Esophagus squamous epithelium (tissue), 5 donors: ENCODE data around the gene CNTNAP2. TPM values are rescaled to one million over a fixed set of nuclear protein-coding genes. Genes with fewer than 3 reads are reported as not detected.
"Not testable (repeated sequence)": the region's sequence is repeated elsewhere in the genome, so short reads cannot be mapped to it uniquely, and the experiment has no call there.

ENCODE experiments used
- DNase-seq: peaks from one replicate; lab custom pipeline; 2025; lab: John Stamatoyannopoulos, UW
- H3K27ac ChIP-seq, 4 donors: fragments of 200-600 bp; sonication (generic); one replicate each; pipeline ENCODE4 v1.5.1; 2016 to 2019; ENCODE audit warnings: mild to moderate bottlenecking in 1 of 4
- H3K27me3 ChIP-seq, 4 donors: fragments of 200-600 bp; sonication (generic); 1 replicate in 3 of 4; 2 replicates in 1 of 4; pipeline versions ENCODE4 v1.5.1 to v1.6.0; 2017 to 2021; ENCODE audit warnings: antibody characterized with exemption in 1 of 4
- H3K36me3 ChIP-seq, 3 donors: fragments of 200-600 bp; sonication (generic); one replicate each; pipeline ENCODE4 v1.5.1; 2016 to 2019
- H3K4me1 ChIP-seq, 3 donors: fragments of 200-600 bp; sonication (generic); one replicate each; pipeline ENCODE4 v1.5.1; 2017 to 2019
- H3K4me3 ChIP-seq, 4 donors: fragments of 200-600 bp; sonication (generic); 1 replicate in 3 of 4; 2 replicates in 1 of 4; pipeline ENCODE4 v1.5.1; 2016 to 2019; ENCODE audit warnings: mild to moderate bottlenecking in 2 of 4, moderate library complexity in 1 of 4
- H3K9me3 ChIP-seq, 3 donors: fragments of 200-600 bp; sonication (generic); one replicate each; pipeline ENCODE4 v1.5.1; 2016 to 2019
- CTCF ChIP-seq, 6 experiments: fragments of 450-650 bp in 4 of 6; fragments of 200-600 bp in 2 of 6; sonication (generic) in 2 of 6; IDR thresholded peaks; one replicate each; pipeline ENCODE4 v1.5.1; 2016 to 2019; ENCODE audit warnings: antibody characterized with exemption in 6 of 6, mild to moderate bottlenecking in 4 of 6, moderate library complexity in 4 of 6
- POLR2A ChIP-seq, 4 donors: fragments of 450-650 bp; IDR thresholded peaks; one replicate each; pipeline ENCODE4 v1.6.1; 2017; ENCODE audit warnings: antibody characterized with exemption in 4 of 4, mild to moderate bottlenecking in 4 of 4, moderate library complexity in 3 of 4
- WGBS, 2 donors: methylation state at CpG; one replicate each; pipeline ENCODE4 v1.1.5; 2018; 5-methylcytosine and 5-hydroxymethylcytosine counted together
- intact Hi-C: fragments of 100-400 bp; cut with DNase I; formaldehyde crosslinking; loops from one replicate; pipeline ENCODE4 v1.15.0; 2022
- total RNA-seq, 4 donors: library from RNA; depleted of rRNA; stranded (reverse); fragments of >200 nt; gene quantifications; one replicate each; pipeline ENCODE4 v1.1.0, GENCODE V29; 2016
- donor health status: DM: yes; HTN: yes; CAD: no.

Gene CNTNAP2
- total RNA-seq, 4 donors from 2014 or later: 0.95 to 2.3 (median 1.2) TPM

GRCh38 chr7:148050492-148051158, 1934.0 kb downstream of the CNTNAP2 start:
- no peak for DNase-seq
- WGBS, 2 donors: 69 to 79% methylated on average over 3 of the region's 3 CpGs
- H3K4me3 ChIP-seq: no peak overlapping the region
- TF ChIP-seq CTCF (IDR thresholded peaks at IDR 0.05): no peak
- no peak for TF ChIP-seq POLR2A (IDR thresholded peaks at IDR 0.05)
- H3K36me3 ChIP-seq: no peaks in the 10 kb centered on the region
- intact Hi-C loops: no loop called here
- H3K4me1 ChIP-seq: no peaks in the 10 kb centered on the region
- H3K9me3 ChIP-seq: no peaks in the 10 kb centered on the region
- no peak overlapping the region for H3K27ac ChIP-seq
- H3K27me3 ChIP-seq: no peaks in the 10 kb centered on the region

GRCh38 chr7:148056406-148056805, 1939.8 kb downstream of the CNTNAP2 start:
- Histone ChIP-seq H3K9me3 (no peaks in the 10 kb centered on the region), H3K27me3 (no peaks in the 10 kb centered on the region), H3K4me1 (no peaks in the 10 kb centered on the region), H3K36me3 (no peaks in the 10 kb centered on the region), H3K27ac (no peak overlapping the region), H3K4me3 (no peak overlapping the region)
- no peak for TF ChIP-seq CTCF (IDR thresholded peaks at IDR 0.05)
- no peak for TF ChIP-seq POLR2A (IDR thresholded peaks at IDR 0.05)
- DNase-seq: no peak
- WGBS, 2 donors: 78 to 89% methylated on average over 3 of the region's 3 CpGs
- intact Hi-C loops: no loop called here

- no peaks in the 10 kb centered on the region for H3K36me3 ChIP-seq
- DNase-seq: no peak
- H3K4me1 ChIP-seq: no peaks in the 10 kb centered on the region
- 36 to 44% methylated on average over 2 to 4 of the region's 4 CpGs for WGBS, 2 donors
- TF ChIP-seq POLR2A (IDR thresholded peaks at IDR 0.05) (no peak), CTCF (IDR thresholded peaks at IDR 0.05) (no peak)
- no peak overlapping the region for H3K4me3 ChIP-seq
- no peak overlapping the region for H3K27ac ChIP-seq
- no peaks in the 10 kb centered on the region for H3K27me3 ChIP-seq
- H3K9me3 ChIP-seq: no peaks in the 10 kb centered on the region
- intact Hi-C loops: no loop called here
These were observed 1941.5 kb downstream of the CNTNAP2 start for GRCh38 chr7:148058092-148058491.

GRCh38 chr7:148058753-148059152, 1942.2 kb downstream of the CNTNAP2 start:
- Histone ChIP-seq H3K27ac (no peak overlapping the region), H3K4me1 (no peaks in the 10 kb centered on the region), H3K27me3 (no peaks in the 10 kb centered on the region), H3K9me3 (no peaks in the 10 kb centered on the region), H3K36me3 (no peaks in the 10 kb centered on the region), H3K4me3 (no peak overlapping the region)
- TF ChIP-seq POLR2A (IDR thresholded peaks at IDR 0.05) (no peak), CTCF (IDR thresholded peaks at IDR 0.05) (no peak)
- DNase-seq: no peak
- intact Hi-C loops: no loop called here
- WGBS, 2 donors: 66 to 70% methylated on average over 6 of the region's 6 CpGs

- no peaks in the 10 kb centered on the region for H3K36me3 ChIP-seq
- intact Hi-C loops: no loop called here
- DNase-seq: no peak
- WGBS, 2 donors: 85 to 88% methylated on average over 1 of the region's 1 CpG
- H3K27ac ChIP-seq: no peak overlapping the region
- H3K4me3 ChIP-seq: no peak overlapping the region
- no peaks in the 10 kb centered on the region for H3K4me1 ChIP-seq
- TF ChIP-seq POLR2A (IDR thresholded peaks at IDR 0.05): no peak
- no peak for TF ChIP-seq CTCF (IDR thresholded peaks at IDR 0.05)
- H3K9me3 ChIP-seq: no peaks in the 10 kb centered on the region
- H3K27me3 ChIP-seq: no peaks in the 10 kb centered on the region
These were observed 1944.1 kb downstream of the CNTNAP2 start for GRCh38 chr7:148060724-148061123.

GRCh38 chr7:148078111-148078510, 1961.5 kb downstream of the CNTNAP2 start:
- H3K27me3 ChIP-seq, intact Hi-C loops, H3K27ac ChIP-seq, H3K4me3 ChIP-seq, H3K36me3 ChIP-seq, DNase-seq, H3K4me1 ChIP-seq, H3K9me3 ChIP-seq: not testable (repeated sequence)
- WGBS, 2 donors: 67 to 83% methylated on average over 4 of the region's 4 CpGs
